HUES6 (cell line): Measurements from ENCODE around the gene IL17RD.

ENCODE experiments used
- H3K27ac ChIP-seq: 2 replicates; pipeline ENCODE4 v1.7.0; 2013; ENCODE audit warnings: low read depth, mild to moderate bottlenecking, low read length, inconsistent platforms
- H3K27me3 ChIP-seq: 2 replicates; pipeline ENCODE4 v1.6.1; 2013; ENCODE audit warnings: low read length; ENCODE audit not compliant: control insufficient read depth, insufficient read depth
- H3K36me3 ChIP-seq: 2 replicates; pipeline ENCODE4 v1.6.1; 2013; ENCODE audit warnings: low read length; ENCODE audit not compliant: control insufficient read depth, insufficient read depth
- H3K4me1 ChIP-seq: 2 replicates; pipeline ENCODE4 v1.6.1; 2013; ENCODE audit warnings: low read length; ENCODE audit not compliant: control insufficient read depth, insufficient read depth
- H3K4me3 ChIP-seq: 2 replicates; pipeline ENCODE4 v1.5.1; 2013; ENCODE audit warnings: low read depth, low read length
- H3K9ac ChIP-seq: one replicate; pipeline ENCODE4 v1.6.1; 2013; ENCODE audit warnings: mild to moderate bottlenecking, low read length
- H3K9me3 ChIP-seq: 2 replicates; pipeline ENCODE4 v1.6.1; 2013; ENCODE audit warnings: low read depth, low read length; ENCODE audit not compliant: control insufficient read depth, insufficient read depth

Gene IL17RD

DNA sequence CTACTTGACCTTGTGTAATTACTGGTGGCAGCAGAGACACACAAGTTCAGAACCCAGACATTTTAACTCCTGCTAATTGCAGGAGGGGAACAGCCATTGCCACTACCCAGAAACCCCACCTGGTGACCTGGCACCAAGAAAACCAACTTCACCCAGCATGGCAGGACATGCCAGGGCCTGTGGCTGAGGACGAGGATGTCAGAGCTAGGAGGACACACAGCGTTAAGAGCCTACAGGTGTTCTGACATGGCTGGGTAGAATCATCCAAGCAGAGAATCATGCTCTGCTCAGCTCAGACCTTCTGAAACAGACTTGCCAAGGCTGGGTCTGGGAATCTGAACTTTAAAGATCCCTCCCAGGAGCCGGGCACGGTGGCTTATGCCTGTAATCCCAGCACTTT lies 116.4 kb downstream of the IL17RD start:
- no peaks in the 10 kb centered on the region for H3K36me3 ChIP-seq
- peaks cover 16% of the 10 kb centered on the region for H3K4me1 ChIP-seq
- no peak overlapping the region for H3K27ac ChIP-seq
- no peak overlapping the region for H3K9ac ChIP-seq
- H3K9me3 ChIP-seq = no peaks in the 10 kb centered on the region
- H3K4me3 ChIP-seq = no peak overlapping the region
- H3K27me3 ChIP-seq = no peaks in the 10 kb centered on the region

- H3K36me3 ChIP-seq = no peaks in the 10 kb centered on the region
- H3K9ac ChIP-seq = no peak overlapping the region
- no peak overlapping the region for H3K4me3 ChIP-seq
- peaks cover 16% of the 10 kb centered on the region for H3K4me1 ChIP-seq
- H3K27me3 ChIP-seq = no peaks in the 10 kb centered on the region
- H3K27ac ChIP-seq = no peak overlapping the region
- no peaks in the 10 kb centered on the region for H3K9me3 ChIP-seq
Observed at GRCh38 chr3:57048052-57048671, 117.0 kb downstream of the IL17RD start.

DNA sequence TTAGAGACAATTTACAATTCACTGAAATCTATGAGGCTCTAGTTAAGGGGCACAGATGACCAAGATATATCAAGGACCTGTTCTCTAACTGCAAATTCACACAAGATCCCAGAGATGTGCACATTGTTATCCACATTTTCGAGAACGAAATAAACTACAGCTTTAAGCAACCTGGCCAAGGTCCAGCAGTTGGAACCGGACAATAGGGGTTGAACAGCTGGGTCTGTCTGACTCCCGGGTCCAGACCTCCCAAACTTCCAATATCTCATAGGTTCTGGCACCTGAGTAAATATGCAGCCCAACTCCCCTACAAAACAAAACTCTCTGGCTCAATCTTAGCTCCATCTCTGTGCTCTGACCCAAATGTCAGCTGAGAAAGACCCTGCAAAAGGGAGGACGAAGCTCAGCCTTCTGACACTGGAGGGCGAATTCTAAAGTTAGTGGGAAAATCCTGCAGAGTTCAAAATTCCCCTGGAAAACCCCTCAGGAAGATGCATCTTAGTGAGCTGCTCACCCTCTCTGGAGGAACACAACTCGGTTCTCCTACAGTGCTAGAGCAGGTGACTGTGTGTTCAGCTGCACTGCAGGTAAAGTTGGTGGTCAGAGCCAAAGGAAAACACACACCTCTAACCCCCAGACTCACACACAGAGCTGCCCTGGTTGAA lies 118.9 kb downstream of the IL17RD start:
- H3K9ac ChIP-seq = no peak overlapping the region
- no peak overlapping the region for H3K27ac ChIP-seq
- no peaks in the 10 kb centered on the region for H3K27me3 ChIP-seq
- no peak overlapping the region for H3K4me3 ChIP-seq
- no peaks in the 10 kb centered on the region for H3K36me3 ChIP-seq
- H3K9me3 ChIP-seq = no peaks in the 10 kb centered on the region
- peaks cover 16% of the 10 kb centered on the region for H3K4me1 ChIP-seq

DNA sequence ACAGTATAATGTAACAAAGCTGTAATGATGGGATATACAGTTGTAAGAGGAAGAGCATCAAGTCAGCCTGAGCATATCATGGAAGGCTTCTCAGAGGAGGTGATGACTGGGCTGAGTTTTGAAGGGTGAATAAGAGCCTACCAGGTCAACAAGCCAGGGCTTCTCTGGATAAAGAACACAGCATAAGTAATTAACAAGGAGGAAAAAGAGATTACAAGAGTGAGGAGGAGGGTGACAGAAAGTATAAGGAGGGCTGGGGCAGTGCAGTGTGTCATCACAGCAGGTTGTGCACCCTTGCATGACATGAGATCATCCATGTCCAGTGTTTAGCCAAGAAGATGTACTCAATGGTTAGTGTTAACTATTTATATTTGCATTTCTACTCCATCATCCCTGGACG lies 121.6 kb downstream of the IL17RD start:
- no peak overlapping the region for H3K4me3 ChIP-seq
- H3K9ac ChIP-seq = no peak overlapping the region
- H3K9me3 ChIP-seq = no peaks in the 10 kb centered on the region
- H3K27me3 ChIP-seq = no peaks in the 10 kb centered on the region
- no peak overlapping the region for H3K27ac ChIP-seq
- H3K4me1 ChIP-seq = peaks cover 16% of the 10 kb centered on the region
- no peaks in the 10 kb centered on the region for H3K36me3 ChIP-seq

DNA sequence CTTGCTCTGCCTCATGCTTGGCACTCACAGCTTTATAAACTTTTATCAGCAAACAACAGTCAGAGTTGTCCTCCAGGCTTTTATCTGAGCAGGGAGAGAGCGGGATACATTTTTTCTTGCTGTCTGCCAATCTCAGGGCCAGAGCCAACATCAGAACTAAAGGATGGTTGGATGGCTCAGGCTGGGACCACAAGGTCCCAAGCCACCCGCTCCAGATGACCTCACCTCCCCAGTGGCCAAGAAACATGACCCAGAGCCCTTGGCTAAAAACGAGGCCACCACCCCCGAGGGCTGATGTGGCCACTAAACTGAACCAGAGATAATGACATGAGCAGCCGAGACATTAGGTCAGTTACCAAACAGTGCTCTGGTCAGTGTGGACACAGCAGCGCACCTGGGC lies 123.5 kb downstream of the IL17RD start:
- H3K27ac ChIP-seq = no peak overlapping the region
- H3K4me3 ChIP-seq = no peak overlapping the region
- no peaks in the 10 kb centered on the region for H3K9me3 ChIP-seq
- no peaks in the 10 kb centered on the region for H3K27me3 ChIP-seq
- peaks cover 16% of the 10 kb centered on the region for H3K4me1 ChIP-seq
- no peaks in the 10 kb centered on the region for H3K36me3 ChIP-seq
- H3K9ac ChIP-seq = no peak overlapping the region
